Activated CD4-positive, alpha-beta T cell treated with anti-CD3 and anti-CD28 coated beads for 4 hours (primary cell): Measurements from ENCODE around the gene ELF1.
"Not testable (repeated sequence)": the region's sequence is repeated elsewhere in the genome, so short reads cannot be mapped to it uniquely, and the experiment has no call there.

Source experiments
- DNase-seq, 2 donors: peaks; one replicate each; pipeline ENCODE4 v3.0.0-alpha.2; 2020

The ELF1 gene

GRCh38 chr13:40929883-40930282 is 89.2 kb downstream of the ELF1 start:
- DNase-seq: not testable (repeated sequence)

- no peak for DNase-seq
These were observed 90.1 kb downstream of the ELF1 start for GRCh38 chr13:40928980-40929379.

GRCh38 chr13:40927929-40928328 is 91.2 kb downstream of the ELF1 start:
- no peak for DNase-seq

- DNase-seq: no peak
These were observed 95.2 kb downstream of the ELF1 start for GRCh38 chr13:40923867-40924266.

GRCh38 chr13:40922437-40923040 is 96.6 kb downstream of the ELF1 start:
- no peak for DNase-seq

- no peak for DNase-seq
These were observed 98.3 kb downstream of the ELF1 start for GRCh38 chr13:40920826-40921225.

- not testable (repeated sequence) for DNase-seq
These were observed 99.2 kb downstream of the ELF1 start for GRCh38 chr13:40919901-40920300.

GRCh38 chr13:40916207-40916998 is 102.7 kb downstream of the ELF1 start:
- DNase-seq: no peak

- not testable (repeated sequence) for DNase-seq
These were observed 104.3 kb downstream of the ELF1 start for GRCh38 chr13:40914863-40915262.

- no peak for DNase-seq
These were observed 107.8 kb downstream of the ELF1 start for GRCh38 chr13:40911341-40911740.

GRCh38 chr13:40910324-40911050 is 108.6 kb downstream of the ELF1 start:
- no peak for DNase-seq

GRCh38 chr13:40909541-40910200 is 109.4 kb downstream of the ELF1 start:
- not testable (repeated sequence) for DNase-seq

- no peak for DNase-seq
These were observed 110.6 kb downstream of the ELF1 start for GRCh38 chr13:40908546-40908945.

GRCh38 chr13:40901032-40901431 is 118.1 kb downstream of the ELF1 start:
- DNase-seq: not testable (repeated sequence)

- DNase-seq: not testable (repeated sequence)
These were observed 118.5 kb downstream of the ELF1 start for GRCh38 chr13:40900568-40900967.

- DNase-seq: no peak
These were observed 122.1 kb downstream of the ELF1 start for GRCh38 chr13:40897053-40897452.

GRCh38 chr13:40895227-40896184 is 123.6 kb downstream of the ELF1 start:
- DNase-seq: no peak

GRCh38 chr13:40893573-40893972 is 125.5 kb downstream of the ELF1 start:
- not testable (repeated sequence) for DNase-seq

- no peak for DNase-seq
These were observed 133.1 kb downstream of the ELF1 start for GRCh38 chr13:40886017-40886416.

GRCh38 chr13:40884175-40884574 is 134.9 kb downstream of the ELF1 start:
- DNase-seq: not testable (repeated sequence)
